GM19324 (cell line): Measurements from ENCODE around the gene ACCS.

Experiments used
- ATAC-seq: cut with Tn5 transposase; IDR thresholded peaks from one replicate; pipeline ENCODE4 v1.9.1; 2021; ENCODE audit warnings: mild to moderate bottlenecking, moderate library complexity; ENCODE audit not compliant: unreplicated experiment, low FRiP score

ACCS gene

DNA sequence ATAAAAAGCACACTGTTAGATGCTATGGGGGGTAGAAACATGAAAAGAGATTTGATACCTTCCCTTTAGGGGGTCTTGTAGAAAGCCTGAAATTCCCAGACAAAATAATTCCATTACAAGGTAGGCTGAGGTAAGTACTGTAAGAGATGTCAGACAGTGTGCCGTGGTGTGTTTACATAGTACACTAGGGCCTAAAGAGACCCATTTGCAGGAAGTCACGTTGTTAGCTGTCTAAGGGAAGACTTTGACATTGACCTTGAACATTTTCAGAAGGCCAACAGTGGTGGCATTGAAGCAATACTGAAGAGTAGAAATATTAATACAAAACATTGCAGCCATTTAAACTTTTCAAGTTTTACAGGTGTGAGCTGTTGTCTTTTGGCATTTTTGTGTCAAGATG is 60.2 kb downstream of the ACCS start:
- ATAC-seq: no peak

DNA sequence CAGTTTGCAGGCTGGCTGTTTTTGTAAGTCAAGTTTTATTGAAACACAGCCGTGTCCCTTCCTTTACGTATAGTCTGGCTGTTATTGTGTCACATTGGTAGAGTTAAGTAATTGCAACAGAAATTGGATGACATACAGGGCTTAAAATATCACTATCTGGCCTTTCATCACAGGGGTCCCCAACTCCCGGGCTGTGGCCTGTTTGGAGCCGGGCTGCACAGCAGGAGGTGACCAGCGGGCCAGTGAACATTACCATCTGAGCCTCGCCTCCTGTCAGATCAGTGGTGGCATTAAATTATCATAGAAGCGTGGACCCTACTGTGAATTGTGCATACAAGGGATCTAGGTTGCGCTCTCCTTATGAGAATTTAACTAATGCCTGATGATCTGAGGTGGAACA is 61.1 kb downstream of the ACCS start:
- no peak for ATAC-seq

DNA sequence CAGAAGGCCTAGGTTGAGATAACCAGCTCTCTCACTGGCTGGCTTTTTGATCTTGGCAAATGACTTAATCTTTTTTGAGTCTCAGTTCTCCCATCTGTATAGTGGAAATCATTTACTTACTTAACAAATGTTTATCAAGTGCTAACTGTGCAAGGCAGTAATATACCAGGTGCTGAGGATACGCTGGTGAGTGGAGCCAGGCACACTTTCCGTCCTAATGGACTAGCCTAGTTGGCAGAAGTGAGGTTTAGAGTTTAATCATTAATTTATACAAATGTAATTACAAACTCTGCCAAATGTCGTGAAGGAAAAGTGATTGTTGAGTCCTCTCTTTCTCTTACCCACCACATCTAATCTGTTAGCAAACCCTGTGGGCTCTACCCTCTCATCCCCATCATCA is 62.7 kb downstream of the ACCS start:
- ATAC-seq: no peak

DNA sequence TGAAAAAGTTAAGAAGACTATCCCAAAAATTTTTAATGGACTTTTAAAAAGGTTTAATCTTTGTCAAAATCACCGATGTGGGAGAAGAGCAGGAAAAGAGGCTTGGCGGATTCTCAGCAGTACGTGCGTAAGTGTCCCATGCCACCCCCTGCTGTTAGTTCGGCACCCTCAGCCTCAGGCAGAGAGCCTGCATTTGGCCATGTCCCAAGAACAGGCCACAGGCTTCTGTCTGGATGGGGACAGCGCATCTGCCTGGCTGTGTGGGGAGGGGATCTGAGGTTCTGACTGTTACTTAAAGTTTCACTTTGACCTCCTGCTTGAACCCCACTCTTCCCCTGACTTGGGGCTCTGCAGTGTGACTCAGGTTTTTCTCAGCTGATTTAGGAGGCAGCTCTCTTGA is 64.7 kb downstream of the ACCS start:
- ATAC-seq: no peak

DNA sequence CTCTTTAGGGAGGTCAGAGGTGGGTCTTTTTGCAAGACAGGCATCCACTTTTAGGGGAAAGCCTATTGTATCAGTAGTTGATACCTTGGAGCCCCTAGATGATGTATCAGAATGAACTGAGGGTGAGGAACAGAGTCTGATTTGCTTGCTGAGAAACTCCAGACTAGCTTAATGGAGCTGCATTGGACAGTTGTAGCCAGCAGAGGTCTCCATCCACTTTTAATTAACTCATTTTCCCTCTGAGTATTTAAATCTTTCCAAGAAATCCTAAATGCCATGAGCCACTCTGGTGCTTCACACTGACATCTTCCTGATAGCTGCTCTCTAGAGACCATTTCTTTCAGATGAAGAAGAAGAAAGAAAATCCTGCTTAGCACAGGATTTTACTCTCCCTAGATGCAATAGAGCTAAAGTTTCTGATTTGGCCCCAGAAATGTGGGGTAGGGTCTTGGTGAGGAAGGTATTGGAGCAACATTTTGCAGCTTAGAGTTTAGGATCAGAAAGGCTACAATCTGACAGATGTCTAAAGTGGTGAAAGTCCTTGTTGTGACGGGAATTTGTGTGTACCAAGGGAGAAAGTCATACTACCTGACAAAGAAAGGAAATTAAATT is 67.4 kb downstream of the ACCS start:
- ATAC-seq: no peak
